Sigmoid colon (tissue), 7 donors: ENCODE measurements around the gene PPP1R7. TPM values are rescaled to one million over a fixed set of nuclear protein-coding genes. Genes with fewer than 3 reads are reported as not detected.

ENCODE experiments used
- DNase-seq: peaks from one replicate; pipeline ENCODE4 v3.0.0-alpha.2; 2019
- H3K27ac ChIP-seq, 4 donors: fragments of 200-600 bp; sonication (generic); one replicate each; pipeline ENCODE4 v1.5.1; 2016 to 2019; ENCODE audit warnings: mild to moderate bottlenecking in 1 of 4
- H3K27me3 ChIP-seq, 3 donors: fragments of 200-600 bp; sonication (generic); one replicate each; pipeline ENCODE4 v1.5.1; 2019; ENCODE audit warnings: mild to moderate bottlenecking in 1 of 3
- H3K36me3 ChIP-seq, 4 donors: fragments of 200-600 bp; sonication (generic); one replicate each; pipeline ENCODE4 v1.5.1; 2016 to 2019
- H3K4me1 ChIP-seq, 4 donors: fragments of 200-600 bp; sonication (generic); one replicate each; pipeline ENCODE4 v1.5.1; 2017 to 2019
- H3K4me3 ChIP-seq, 4 donors: fragments of 200-600 bp; sonication (generic); one replicate each; pipeline ENCODE4 v1.5.1; 2017 to 2019; ENCODE audit warnings: mild to moderate bottlenecking in 2 of 4, moderate library complexity in 1 of 4
- H3K9me3 ChIP-seq, 4 donors: fragments of 200-600 bp in 3 of 4; sonication (generic) in 3 of 4; one replicate each; pipeline versions ENCODE4 v1.5.1 to v1.6.1; 2013 to 2019
- CTCF ChIP-seq, 4 experiments: fragments of 450-650 bp in 3 of 4; fragments of 200-600 bp in 1 of 4; IDR thresholded peaks; one replicate each; pipeline ENCODE4 v1.5.1; 2016 to 2019; ENCODE audit warnings: antibody characterized with exemption in 4 of 4, mild to moderate bottlenecking in 3 of 4, moderate library complexity in 2 of 4
- EP300 ChIP-seq, 4 donors: sonication (generic); formaldehyde crosslinking; IDR thresholded peaks; one replicate each; pipeline ENCODE4 v1.6.1; 2017; ENCODE audit warnings: antibody characterized with exemption in 4 of 4
- POLR2A ChIP-seq, 2 donors: fragments of 450-650 bp; IDR thresholded peaks; one replicate each; pipeline ENCODE4 v1.6.1; 2016; ENCODE audit warnings: antibody characterized with exemption in 2 of 2, mild to moderate bottlenecking in 2 of 2, moderate library complexity in 2 of 2
- POLR2AphosphoS5 ChIP-seq, 4 donors: sonication (generic); formaldehyde crosslinking; IDR thresholded peaks; one replicate each; pipeline ENCODE4 v1.6.1; 2017; ENCODE audit warnings: antibody characterized with exemption in 4 of 4
- WGBS, 2 donors: extraction: QIAGEN DNeasy Blood & Tissue Kit; methylation state at CpG; one replicate each; pipeline ENCODE4 v1.1.7; 2013; 5-methylcytosine and 5-hydroxymethylcytosine counted together
- intact Hi-C: fragments of 100-400 bp; cut with DNase I; formaldehyde crosslinking; loops from one replicate; pipeline ENCODE4 v1.15.1; 2023
- polyA plus RNA-seq, 3 donors: library from polyadenylated mRNA; stranded (reverse); fragments of 200-250 nt; gene quantifications; one replicate each; pipeline ENCODE4 v1.2.3, GENCODE V29; 2013
- total RNA-seq, 4 donors: library from RNA; depleted of rRNA; stranded (reverse); fragments of >200 nt; gene quantifications; one replicate each; pipeline ENCODE4 v1.1.0, GENCODE V29; 2016
- donor health status: healthy with polysubstance abuse.
- donor health status: Bipolar disorder and iron deficiency.
- donor health status: healthy.

The PPP1R7 gene
- total and polyA plus RNA-seq, 7 donors, result 41.3 to 89.7 (median 63.5) TPM

DNA sequence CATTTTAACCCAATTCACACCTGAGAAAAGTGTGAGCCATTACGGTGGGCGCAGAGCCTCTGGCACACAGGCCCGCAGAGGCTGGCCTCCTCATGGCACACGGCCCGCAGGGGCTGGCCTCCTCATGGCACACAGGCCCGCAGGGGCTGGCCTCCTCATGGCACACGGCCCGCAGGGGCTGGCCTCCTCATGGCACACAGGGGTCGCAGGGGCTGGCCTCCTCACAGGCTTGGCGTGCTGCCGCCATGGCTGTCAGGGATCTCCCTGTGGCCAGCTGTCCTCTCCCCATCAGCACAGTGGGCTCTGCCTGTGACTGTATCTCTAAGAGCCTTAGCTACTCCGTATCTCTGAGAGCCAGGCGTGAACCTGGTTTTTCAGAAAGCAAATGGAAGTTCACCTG is 62.8 kb downstream of the PPP1R7 start:
- DNase-seq, result no peak
- Histone ChIP-seq H3K27ac (no peak overlapping the region), H3K27me3 (no peaks in the 10 kb centered on the region), H3K4me1 (peaks cover 0 to 5% (median under 1%) of the 10 kb centered on the region in 4 donors), H3K4me3 (no peak overlapping the region), H3K36me3 (no peaks in the 10 kb centered on the region), H3K9me3 (no peaks in the 10 kb centered on the region)
- intact Hi-C loops, result no loop called here
- TF ChIP-seq POLR2AphosphoS5 (IDR thresholded peaks at IDR 0.05), result no peak
- no peak for TF ChIP-seq POLR2A (IDR thresholded peaks at IDR 0.05)
- 88 to 89% methylated on average over 13 of the region's 13 CpGs for WGBS, 2 donors

DNA sequence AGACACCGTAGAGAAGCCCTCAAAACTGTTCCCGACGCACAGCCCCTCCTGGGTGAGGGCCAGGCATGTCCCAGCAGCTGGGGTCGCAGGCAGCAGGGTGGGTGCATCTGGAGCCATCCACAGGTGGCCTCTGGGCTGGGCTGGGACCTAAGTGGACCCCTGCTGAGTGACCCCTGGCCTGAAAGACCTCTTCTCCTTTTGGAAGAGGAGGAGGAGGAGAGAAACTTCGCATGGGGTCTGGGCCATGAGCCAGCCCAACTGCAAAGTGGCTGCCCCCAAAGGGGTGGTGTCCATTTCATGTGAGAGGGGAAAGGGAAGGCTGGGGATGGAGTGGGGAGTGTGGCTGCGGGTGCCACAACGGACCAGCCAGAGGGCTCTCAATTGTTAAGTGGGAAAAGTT is 63.3 kb downstream of the PPP1R7 start:
- Histone ChIP-seq H3K36me3 (no peaks in the 10 kb centered on the region), H3K4me1 (peaks cover 0 to 10% (median 5%) of the 10 kb centered on the region in 4 donors), H3K9me3 (no peaks in the 10 kb centered on the region), H3K4me3 (no peak overlapping the region), H3K27me3 (no peaks in the 10 kb centered on the region), H3K27ac (no peak overlapping the region)
- no peak for DNase-seq
- TF ChIP-seq CTCF (IDR thresholded peaks at IDR 0.05), result no peak
- intact Hi-C loops, result no loop called here
- WGBS, 2 donors, result 79 to 80% methylated on average over 7 of the region's 7 CpGs

- DNase-seq, result no peak
- no peaks in the 10 kb centered on the region for H3K27me3 ChIP-seq
- no peak overlapping the region for H3K27ac ChIP-seq
- H3K4me1 ChIP-seq, result peaks cover 0 to 17% (median 11%) of the 10 kb centered on the region in 4 donors
- 67% methylated on average over 10 of the region's 10 CpGs for WGBS, 2 donors
- no peaks in the 10 kb centered on the region for H3K9me3 ChIP-seq
- no peak for TF ChIP-seq POLR2AphosphoS5 (IDR thresholded peaks at IDR 0.05)
- TF ChIP-seq EP300 (IDR thresholded peaks at IDR 0.05), result no peak
- TF ChIP-seq POLR2A (IDR thresholded peaks at IDR 0.05), result no peak
- no peak for TF ChIP-seq CTCF (IDR thresholded peaks at IDR 0.05)
- H3K36me3 ChIP-seq, result no peaks in the 10 kb centered on the region
- no peak overlapping the region for H3K4me3 ChIP-seq
- intact Hi-C loops, result no loop called here
Measured at GRCh38 chr2:241214209-241214608, 63.9 kb downstream of the PPP1R7 start.

- no peak overlapping the region for H3K27ac ChIP-seq
- 81 to 87% methylated on average over 12 of the region's 12 CpGs for WGBS, 2 donors
- TF ChIP-seq POLR2AphosphoS5 (IDR thresholded peaks at IDR 0.05) (no peak), CTCF (IDR thresholded peaks at IDR 0.05) (no peak), POLR2A (IDR thresholded peaks at IDR 0.05) (no peak), EP300 (IDR thresholded peaks at IDR 0.05) (no peak)
- H3K27me3 ChIP-seq, result no peaks in the 10 kb centered on the region
- peaks cover 0 to 18% (median 11%) of the 10 kb centered on the region in 4 donors for H3K4me1 ChIP-seq
- no peak overlapping the region for H3K4me3 ChIP-seq
- no peak for DNase-seq
- intact Hi-C loops, result loop anchor here (5.0 kb wide), 1 partner anchor 103 kb away; the partner anchor contains the start of genes HDLBP and SEPTIN2
- no peaks in the 10 kb centered on the region for H3K9me3 ChIP-seq
- H3K36me3 ChIP-seq, result no peaks in the 10 kb centered on the region
Measured at GRCh38 chr2:241214766-241215165, 64.5 kb downstream of the PPP1R7 start.

DNA sequence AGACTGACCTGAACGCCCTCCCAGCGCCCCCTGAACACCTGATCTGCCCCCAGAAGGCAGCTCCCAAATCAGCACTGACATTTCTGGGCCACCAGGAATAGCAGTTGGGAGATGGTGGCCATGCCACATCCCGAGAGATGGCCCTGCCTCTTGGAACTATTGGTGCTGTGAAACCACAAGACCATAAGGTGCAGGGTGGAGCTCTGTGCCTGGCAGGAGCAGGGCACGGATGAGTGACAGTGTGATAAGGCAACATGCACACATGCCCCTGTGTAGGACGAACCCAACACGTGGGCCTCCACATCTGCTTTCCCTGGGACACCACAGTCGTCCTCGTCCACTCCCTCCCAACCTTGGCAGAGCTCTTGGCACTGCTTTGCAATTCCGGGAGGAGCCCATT is 65.2 kb downstream of the PPP1R7 start:
- TF ChIP-seq POLR2A (IDR thresholded peaks at IDR 0.05) (no peak), CTCF (IDR thresholded peaks at IDR 0.05) (no peak), EP300 (IDR thresholded peaks at IDR 0.05) (no peak), POLR2AphosphoS5 (IDR thresholded peaks at IDR 0.05) (no peak)
- Histone ChIP-seq H3K27ac (no peak overlapping the region), H3K4me1 (peaks cover 0 to 18% (median 11%) of the 10 kb centered on the region in 4 donors), H3K4me3 (no peak overlapping the region), H3K9me3 (no peaks in the 10 kb centered on the region), H3K27me3 (no peaks in the 10 kb centered on the region), H3K36me3 (no peaks in the 10 kb centered on the region)
- 31 to 65% methylated on average over 9 of the region's 9 CpGs for WGBS, 2 donors
- intact Hi-C loops, result loop anchor here (5.0 kb wide), 1 partner anchor 102 kb away; the partner anchor contains the start of genes HDLBP and SEPTIN2
- DNase-seq, result no peak
